ENCODE data around the gene CCL5.

The CCL5 gene

GRCh38 chr17:35879773-35880654 is at the start of gene CCL5:
Gene CCL5, minus strand, starts transcription at chr17:35880360.
- no peaks in the 10 kb centered on the region for H3K4me1 ChIP-seq
- H3K9me3 ChIP-seq = no peaks in the 10 kb centered on the region
- DNase-seq (ENCODE audit: low spot score in 2 of 2) = no peak
- no peak within 1 kb of the TSS for H3K4me3 ChIP-seq
- H3K27me3 ChIP-seq (ENCODE audit: low read depth) = no peaks in the 10 kb centered on the region
- in situ Hi-C loops (cut with MboI; ENCODE audit: low sequenced_read_pairs) = no loop called here
- H3K36me3 ChIP-seq (replicated peaks) = no peaks in the 10 kb centered on the region

- H3K9me3 ChIP-seq = no peaks in the 10 kb centered on the region
- H3K4me3 ChIP-seq = no peak overlapping the region
- in situ Hi-C loops (cut with MboI; ENCODE audit: low sequenced_read_pairs) = no loop called here
- H3K27me3 ChIP-seq (ENCODE audit: low read depth) = no peaks in the 10 kb centered on the region
- H3K36me3 ChIP-seq (replicated peaks) = peaks cover 10% of the 10 kb centered on the region
- no peak for DNase-seq (ENCODE audit: low spot score in 2 of 2)
- peaks cover 10% of the 10 kb centered on the region for H3K4me1 ChIP-seq
Observed at GRCh38 chr17:35927714-35928113, 47.6 kb upstream of the CCL5 start.

DNA sequence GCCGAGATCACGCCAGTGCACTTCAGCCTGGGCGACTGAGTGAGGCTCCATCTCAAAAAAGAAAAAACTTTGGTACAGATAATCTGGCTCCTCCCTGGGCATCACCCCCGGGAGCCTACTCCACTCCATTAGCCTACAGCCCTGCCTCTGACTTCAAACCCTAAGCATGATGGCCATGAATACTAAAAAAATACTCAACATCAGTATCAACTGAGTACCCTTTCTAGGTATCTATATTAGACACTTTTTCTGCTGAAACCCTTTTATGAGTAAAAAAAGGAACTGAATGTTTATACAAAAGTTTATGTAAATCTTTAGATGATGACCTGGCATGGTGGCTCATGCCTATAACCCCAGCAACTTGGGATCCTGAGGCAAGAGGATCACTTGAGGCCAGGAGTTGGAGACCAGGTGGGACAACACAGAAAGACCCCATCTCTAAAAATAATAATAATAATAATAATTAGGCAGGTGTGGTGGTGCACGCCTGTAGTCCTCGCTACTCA is 43.5 kb upstream of the CCL5 start:
- in situ Hi-C loops (cut with MboI; ENCODE audit: low sequenced_read_pairs) = no loop called here
- no peaks in the 10 kb centered on the region for H3K9me3 ChIP-seq
- no peaks in the 10 kb centered on the region for H3K4me1 ChIP-seq
- no peak overlapping the region for H3K4me3 ChIP-seq
- no peak for DNase-seq (ENCODE audit: low spot score in 2 of 2)
- H3K36me3 ChIP-seq (replicated peaks) = peaks cover 16% of the 10 kb centered on the region
- no peaks in the 10 kb centered on the region for H3K27me3 ChIP-seq (ENCODE audit: low read depth)

GRCh38 chr17:35920229-35920628 is 40.1 kb upstream of the CCL5 start:
- Histone ChIP-seq H3K36me3 (replicated peaks) (peaks cover 9% of the 10 kb centered on the region), H3K4me1 (no peaks in the 10 kb centered on the region), H3K4me3 (no peak overlapping the region), H3K9me3 (no peaks in the 10 kb centered on the region), H3K27me3 (ENCODE audit: low read depth) (no peaks in the 10 kb centered on the region)
- no peak for DNase-seq (ENCODE audit: low spot score in 2 of 2)
- in situ Hi-C loops (cut with MboI; ENCODE audit: low sequenced_read_pairs) = no loop called here

DNA sequence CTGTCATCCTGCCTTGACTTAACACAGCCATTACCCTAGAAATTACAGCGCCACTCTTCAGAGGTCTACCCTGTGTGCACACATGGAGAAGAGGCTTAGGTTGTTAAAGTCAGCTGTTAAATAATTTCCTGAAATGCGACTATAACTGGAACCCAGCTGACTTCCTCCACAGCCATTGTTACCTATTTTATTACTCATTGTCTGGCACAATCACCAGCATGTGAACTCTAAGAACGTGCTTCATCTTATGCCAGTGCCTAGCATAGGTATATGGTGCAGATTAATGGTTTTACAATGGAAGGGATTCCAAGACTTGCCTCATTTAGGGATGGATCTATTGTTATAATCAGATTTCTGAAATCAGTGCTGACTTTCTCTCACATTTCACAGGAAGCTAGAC is 38.5 kb upstream of the CCL5 start:
- Histone ChIP-seq H3K27me3 (ENCODE audit: low read depth) (no peaks in the 10 kb centered on the region), H3K9me3 (no peaks in the 10 kb centered on the region), H3K4me1 (no peaks in the 10 kb centered on the region), H3K36me3 (replicated peaks) (peaks cover 8% of the 10 kb centered on the region), H3K4me3 (no peak overlapping the region)
- no peak for DNase-seq (ENCODE audit: low spot score in 2 of 2)
- in situ Hi-C loops (cut with MboI; ENCODE audit: low sequenced_read_pairs) = no loop called here

- H3K4me3 ChIP-seq = no peak overlapping the region
- in situ Hi-C loops (cut with MboI; ENCODE audit: low sequenced_read_pairs) = no loop called here
Observed at GRCh38 chr17:35917519-35918213, 37.5 kb upstream of the CCL5 start.

DNA sequence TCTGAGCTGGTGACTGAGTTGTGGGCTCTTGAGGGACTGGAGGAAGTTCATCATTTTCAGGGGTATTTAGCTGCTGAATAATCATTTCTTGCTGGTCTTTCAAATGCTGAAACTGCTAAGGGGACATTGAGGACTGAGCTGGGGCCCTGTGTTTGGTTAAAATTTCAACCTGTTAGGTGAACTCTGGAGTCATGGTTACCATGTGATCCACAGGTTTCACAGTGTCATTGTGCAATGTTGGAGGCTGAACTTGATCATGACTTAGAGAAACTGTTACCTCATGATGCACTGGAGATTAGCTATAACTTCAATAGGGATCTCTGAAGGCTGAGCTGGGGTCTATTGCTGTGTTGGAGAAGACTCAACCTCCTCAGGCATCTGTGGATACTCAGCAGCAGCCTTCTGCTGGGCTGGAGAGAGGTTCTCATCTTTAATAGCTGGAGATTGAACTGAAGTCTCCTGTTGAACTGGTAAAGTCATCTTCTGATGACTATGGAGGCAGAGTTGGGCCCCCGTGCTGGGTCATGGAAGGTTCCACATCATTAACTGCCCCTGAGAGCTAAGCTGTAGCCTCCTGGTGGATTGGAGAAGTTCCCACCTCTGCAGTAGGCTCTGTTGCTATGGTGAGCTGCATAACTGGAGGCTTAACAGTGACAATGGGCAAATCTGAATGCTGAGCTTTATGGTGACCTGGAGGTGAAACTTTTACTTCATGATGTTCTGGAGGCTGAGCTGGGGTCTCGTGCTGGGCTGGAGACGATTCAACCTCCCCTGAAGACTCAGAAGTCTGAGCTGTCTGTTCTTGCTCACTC is 35.2 kb upstream of the CCL5 start:
- no peak overlapping the region for H3K4me3 ChIP-seq
- H3K27me3 ChIP-seq (ENCODE audit: low read depth) = no peaks in the 10 kb centered on the region
- no peak for DNase-seq (ENCODE audit: low spot score in 2 of 2)
- H3K36me3 ChIP-seq (replicated peaks) = no peaks in the 10 kb centered on the region; the same call in 1 of the 2 replicates
- in situ Hi-C loops (cut with MboI; ENCODE audit: low sequenced_read_pairs) = no loop called here
- no peaks in the 10 kb centered on the region for H3K4me1 ChIP-seq
- H3K9me3 ChIP-seq = no peaks in the 10 kb centered on the region

More at GRCh38 chr17:35917519-35918213, 37.5 kb upstream of the CCL5 start:
- H3K36me3 ChIP-seq (replicated peaks) = peaks cover 6% of the 10 kb centered on the region
- H3K27me3 ChIP-seq (ENCODE audit: low read depth) = no peaks in the 10 kb centered on the region
- no peaks in the 10 kb centered on the region for H3K9me3 ChIP-seq
- no peak for DNase-seq (ENCODE audit: low spot score in 2 of 2)
- no peaks in the 10 kb centered on the region for H3K4me1 ChIP-seq

DNA sequence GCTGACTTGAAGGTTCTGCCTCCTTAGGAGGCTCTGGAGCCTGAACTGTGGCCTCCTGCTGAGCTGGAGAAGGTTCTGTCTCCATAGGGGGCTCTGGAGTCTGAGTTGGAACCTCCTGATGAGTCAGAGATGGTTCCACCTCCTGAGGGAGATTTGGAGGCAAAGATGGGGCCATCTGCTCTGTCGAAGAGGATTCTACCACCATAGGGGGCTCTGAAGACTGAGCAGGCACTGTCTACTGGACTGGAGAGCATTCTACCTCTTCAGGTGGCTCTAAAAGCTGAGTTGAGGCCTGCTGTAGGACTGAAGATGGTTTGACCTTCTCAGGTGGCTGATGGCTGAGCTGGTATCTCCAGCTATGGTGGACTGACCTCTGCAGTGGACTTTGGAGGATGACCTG is 34.2 kb upstream of the CCL5 start:
- in situ Hi-C loops (cut with MboI; ENCODE audit: low sequenced_read_pairs) = no loop called here
- DNase-seq (ENCODE audit: low spot score in 2 of 2) = no peak

GRCh38 chr17:35913609-35914008 is 33.4 kb upstream of the CCL5 start:
- DNase-seq (ENCODE audit: low spot score in 2 of 2) = no peak
- Histone ChIP-seq H3K4me1 (no peaks in the 10 kb centered on the region), H3K4me3 (no peak overlapping the region), H3K9me3 (no peaks in the 10 kb centered on the region), H3K27me3 (ENCODE audit: low read depth) (no peaks in the 10 kb centered on the region), H3K36me3 (replicated peaks) (no peaks in the 10 kb centered on the region)
- in situ Hi-C loops (cut with MboI; ENCODE audit: low sequenced_read_pairs) = no loop called here

More for the DNA sequence above, 34.2 kb upstream of the CCL5 start:
- Histone ChIP-seq H3K9me3 (no peaks in the 10 kb centered on the region), H3K4me3 (no peak overlapping the region), H3K27me3 (ENCODE audit: low read depth) (no peaks in the 10 kb centered on the region), H3K36me3 (replicated peaks) (no peaks in the 10 kb centered on the region; the same call in 1 of the 2 replicates), H3K4me1 (no peaks in the 10 kb centered on the region)

- no peak for DNase-seq (ENCODE audit: low spot score in 2 of 2)
- Histone ChIP-seq H3K36me3 (replicated peaks) (no peaks in the 10 kb centered on the region), H3K27me3 (ENCODE audit: low read depth) (no peaks in the 10 kb centered on the region), H3K4me3 (no peak overlapping the region), H3K9me3 (no peaks in the 10 kb centered on the region), H3K4me1 (no peaks in the 10 kb centered on the region)
- in situ Hi-C loops (cut with MboI; ENCODE audit: low sequenced_read_pairs) = no loop called here
Observed at GRCh38 chr17:35912942-35913341, 32.8 kb upstream of the CCL5 start.

DNA sequence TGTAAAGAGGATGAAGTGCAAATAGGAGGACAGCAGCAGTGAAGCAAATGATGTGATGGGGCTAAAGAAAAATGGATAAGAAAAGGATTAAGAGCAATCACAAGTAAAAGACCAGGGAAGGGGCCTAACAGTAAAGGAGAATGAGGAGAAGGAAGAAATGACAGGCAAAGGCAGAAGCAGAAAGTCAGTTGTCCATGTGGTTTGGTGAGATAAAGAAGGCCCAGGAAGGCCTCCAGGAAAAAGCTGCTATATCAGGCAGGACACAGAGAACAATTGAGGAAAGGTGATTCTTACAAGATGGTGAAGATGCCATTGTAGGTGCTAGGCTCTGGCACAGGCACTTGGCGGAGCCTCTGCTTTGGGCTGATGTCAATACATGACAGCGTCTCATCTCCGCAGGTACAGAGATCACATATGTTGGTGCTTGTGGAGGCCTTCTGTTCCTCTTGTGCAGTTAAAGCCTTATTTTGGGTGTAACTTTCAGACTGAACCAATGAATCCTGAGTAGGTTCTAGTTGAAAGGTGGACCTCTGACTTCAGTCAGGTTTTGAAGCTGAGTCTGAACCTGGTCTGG is 32.3 kb upstream of the CCL5 start:
- in situ Hi-C loops (cut with MboI; ENCODE audit: low sequenced_read_pairs) = no loop called here
- no peaks in the 10 kb centered on the region for H3K27me3 ChIP-seq (ENCODE audit: low read depth)
- no peaks in the 10 kb centered on the region for H3K4me1 ChIP-seq
- H3K9me3 ChIP-seq = no peaks in the 10 kb centered on the region
- H3K4me3 ChIP-seq = no peak overlapping the region
- DNase-seq (ENCODE audit: low spot score in 2 of 2) = no peak
- H3K36me3 ChIP-seq (replicated peaks) = no peaks in the 10 kb centered on the region

- no peaks in the 10 kb centered on the region for H3K27me3 ChIP-seq (ENCODE audit: low read depth)
- no peaks in the 10 kb centered on the region for H3K9me3 ChIP-seq
- H3K4me1 ChIP-seq = peaks cover 3% of the 10 kb centered on the region; the same call in 1 of the 2 replicates
- H3K4me3 ChIP-seq = no peak overlapping the region
- no peak for DNase-seq (ENCODE audit: low spot score in 2 of 2)
- in situ Hi-C loops (cut with MboI; ENCODE audit: low sequenced_read_pairs) = no loop called here
- H3K36me3 ChIP-seq (replicated peaks) = no peaks in the 10 kb centered on the region
Observed at GRCh38 chr17:35909408-35909807, 29.2 kb upstream of the CCL5 start.

DNA sequence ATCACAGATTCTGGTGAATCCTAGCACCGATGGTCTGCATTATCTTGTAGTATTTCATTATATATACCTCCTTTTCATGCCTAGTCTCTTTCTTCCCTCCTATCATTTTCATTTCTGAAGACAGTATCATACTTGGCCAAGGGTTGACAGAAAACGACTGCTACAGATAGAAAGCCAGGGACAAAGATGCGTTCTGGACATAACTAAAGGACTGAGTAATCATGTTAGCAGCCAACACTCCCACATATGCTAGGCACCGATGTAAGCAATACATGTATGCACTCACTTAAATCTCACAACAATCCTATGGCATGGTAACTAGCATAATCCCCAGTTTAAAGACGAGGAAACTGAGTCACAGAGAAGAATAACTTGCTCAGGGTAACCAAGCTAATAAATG is 27.5 kb upstream of the CCL5 start:
- in situ Hi-C loops (cut with MboI; ENCODE audit: low sequenced_read_pairs) = no loop called here
- H3K27me3 ChIP-seq (ENCODE audit: low read depth) = no peaks in the 10 kb centered on the region
- H3K36me3 ChIP-seq (replicated peaks) = no peaks in the 10 kb centered on the region

More for the DNA sequence above, 27.5 kb upstream of the CCL5 start:
- no peak for DNase-seq (ENCODE audit: low spot score in 2 of 2)
- no peak overlapping the region for H3K4me3 ChIP-seq
- no peaks in the 10 kb centered on the region for H3K9me3 ChIP-seq
- H3K4me1 ChIP-seq = peaks cover 18% of the 10 kb centered on the region
